Astrocyte of the spinal cord (primary cell): ENCODE data around the gene PISD.
A peak's percentile ranks its signal among the peaks of the same experiment; 100 is the strongest.
"Not testable (repeated sequence)": the region's sequence is repeated elsewhere in the genome, so short reads cannot be mapped to it uniquely, and the experiment has no call there.

Experiments
- DNase-seq: peaks from one replicate; pipeline ENCODE4 v3.0.0; 2011; ENCODE audit warnings: low read depth, low spot score
- H3K4me3 ChIP-seq: 2 replicates; pipeline ENCODE4 v1.5.1; 2011; ENCODE audit warnings: low read depth, mild to moderate bottlenecking, low read length, moderate library complexity
- in situ Hi-C: cut with HindIII; loops from 2 replicates; pipeline ENCODE4 v1.10.0; 2017; ENCODE audit warnings: low sequenced_read_pairs
- TF ChIP-seq, protein P1 (sequence below): IDR thresholded peaks from 2 replicates; pipeline ENCODE4 v1.5.1; 2012; ENCODE audit warnings: low read depth, mild to moderate bottlenecking, low read length, inconsistent platforms

PISD gene

DNA sequence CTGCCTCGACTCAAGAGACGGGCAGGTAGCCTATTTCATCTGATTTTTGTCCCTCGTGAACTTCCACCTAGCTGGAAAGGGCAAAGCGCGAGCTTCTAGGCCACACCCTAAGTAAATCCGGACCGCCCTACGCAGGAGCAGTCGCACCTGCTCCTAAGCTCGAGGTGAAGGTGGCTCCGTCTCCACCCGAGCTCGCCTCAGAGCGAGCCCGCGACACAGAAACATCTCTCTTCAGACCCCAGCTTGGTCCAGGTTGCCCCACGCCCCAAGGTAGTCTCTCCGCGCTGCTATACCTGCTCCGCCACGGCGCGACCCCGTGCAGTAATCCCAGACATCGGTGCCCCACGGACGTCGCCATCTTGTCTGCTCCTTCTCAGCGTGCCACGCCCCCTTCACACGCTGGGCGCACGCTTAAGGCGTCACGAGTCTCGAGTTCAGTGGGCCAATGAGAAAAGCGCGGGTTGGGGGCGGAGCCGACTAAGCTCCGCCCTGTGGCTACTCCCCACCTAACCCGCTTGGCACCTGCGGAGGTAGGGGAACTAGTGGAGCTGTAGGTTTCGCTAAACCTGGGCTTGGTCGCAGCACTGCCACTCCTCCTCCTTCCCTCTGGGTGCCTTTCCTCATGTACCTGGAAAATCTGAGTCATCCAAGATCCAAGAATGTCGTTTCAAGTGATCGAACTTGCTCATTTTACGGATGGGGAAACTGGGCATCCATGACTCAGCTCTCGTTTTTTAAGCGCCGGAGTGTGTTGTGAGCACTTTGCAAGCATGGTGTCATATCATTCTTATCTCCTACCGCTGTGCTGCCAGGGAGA, at the start of gene PISD:
Gene PISD (minus strand): TSS at position 365 of the 817 bp plus-strand sequence. CDS start 7 bp downstream, at position 358.
- H3K4me3 ChIP-seq, result peak within 1 kb of the TSS; percentile 99
- in situ Hi-C loops, result no loop called here
- DNase-seq, result peak; percentile 96

DNA sequence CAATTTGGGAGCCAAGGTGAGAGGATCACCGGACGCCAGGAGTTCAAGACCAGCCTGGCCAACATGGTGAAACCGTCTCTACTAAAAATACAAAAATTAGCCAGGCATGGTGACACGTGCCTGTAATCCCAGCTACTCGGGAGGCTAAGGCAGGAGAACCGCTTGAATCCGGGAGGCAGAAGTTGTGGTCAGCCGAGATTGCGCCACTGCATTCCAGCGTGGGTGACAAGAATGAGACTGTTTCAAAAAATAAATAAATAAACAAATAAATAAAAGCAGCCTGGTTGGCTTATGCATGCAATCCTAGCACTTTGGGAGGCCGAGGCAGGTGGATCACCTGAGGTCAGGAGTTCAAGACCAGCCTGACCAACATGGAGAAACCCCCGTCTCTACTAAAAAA, 49.2 kb upstream of the PISD start:
- in situ Hi-C loops, H3K4me3 ChIP-seq, DNase-seq: not testable (repeated sequence)

More for the DNA sequence above, at the start of gene PISD:
- TF ChIP-seq, protein P1, sequence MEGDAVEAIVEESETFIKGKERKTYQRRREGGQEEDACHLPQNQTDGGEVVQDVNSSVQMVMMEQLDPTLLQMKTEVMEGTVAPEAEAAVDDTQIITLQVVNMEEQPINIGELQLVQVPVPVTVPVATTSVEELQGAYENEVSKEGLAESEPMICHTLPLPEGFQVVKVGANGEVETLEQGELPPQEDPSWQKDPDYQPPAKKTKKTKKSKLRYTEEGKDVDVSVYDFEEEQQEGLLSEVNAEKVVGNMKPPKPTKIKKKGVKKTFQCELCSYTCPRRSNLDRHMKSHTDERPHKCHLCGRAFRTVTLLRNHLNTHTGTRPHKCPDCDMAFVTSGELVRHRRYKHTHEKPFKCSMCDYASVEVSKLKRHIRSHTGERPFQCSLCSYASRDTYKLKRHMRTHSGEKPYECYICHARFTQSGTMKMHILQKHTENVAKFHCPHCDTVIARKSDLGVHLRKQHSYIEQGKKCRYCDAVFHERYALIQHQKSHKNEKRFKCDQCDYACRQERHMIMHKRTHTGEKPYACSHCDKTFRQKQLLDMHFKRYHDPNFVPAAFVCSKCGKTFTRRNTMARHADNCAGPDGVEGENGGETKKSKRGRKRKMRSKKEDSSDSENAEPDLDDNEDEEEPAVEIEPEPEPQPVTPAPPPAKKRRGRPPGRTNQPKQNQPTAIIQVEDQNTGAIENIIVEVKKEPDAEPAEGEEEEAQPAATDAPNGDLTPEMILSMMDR, result no peak

DNA sequence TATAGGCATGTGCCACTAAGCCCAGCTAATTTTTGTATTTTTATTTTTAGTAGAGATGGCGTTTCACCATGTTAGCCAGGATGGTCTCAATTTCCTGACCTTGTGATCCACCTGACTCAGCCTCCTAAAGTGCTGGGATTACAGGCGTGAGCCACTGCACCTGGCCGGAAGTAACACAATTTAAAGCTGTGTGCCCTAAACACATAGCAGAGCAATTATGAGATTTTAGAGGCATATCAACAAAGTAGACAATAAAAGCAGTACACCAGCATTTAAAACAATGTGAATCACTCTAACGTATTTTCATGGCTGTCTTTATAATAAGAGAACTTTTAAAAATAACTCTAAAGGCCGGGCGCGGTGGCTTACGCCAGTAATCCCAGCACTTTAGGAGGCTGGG, 45.5 kb upstream of the PISD start:
- TF ChIP-seq, protein P1, result no peak
- in situ Hi-C loops, result no loop called here
- DNase-seq, result no peak
- H3K4me3 ChIP-seq, result no peak overlapping the region

DNA sequence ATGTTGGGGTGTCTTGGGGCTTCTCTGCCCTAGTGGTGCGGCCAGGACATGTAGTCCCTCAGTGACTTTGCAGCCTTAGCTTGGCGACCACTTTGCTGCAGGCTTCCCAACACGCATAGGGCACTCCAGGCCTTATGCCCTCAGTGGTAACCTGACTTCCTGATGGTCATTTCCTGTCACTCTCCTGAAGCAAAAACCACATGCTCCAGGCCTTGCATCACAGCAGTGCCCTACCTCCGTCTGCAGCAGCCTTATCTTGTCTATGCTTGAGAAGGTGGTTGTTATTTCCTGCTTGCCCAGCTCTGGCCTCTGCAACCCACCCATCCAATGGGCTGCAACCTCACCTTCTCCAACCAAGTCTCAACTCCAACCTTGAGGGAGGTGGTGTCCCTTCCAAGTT, 33.4 kb upstream of the PISD start:
- no peak overlapping the region for H3K4me3 ChIP-seq
- in situ Hi-C loops, result no loop called here
- DNase-seq, result no peak
- TF ChIP-seq, protein P1, result no peak

DNA sequence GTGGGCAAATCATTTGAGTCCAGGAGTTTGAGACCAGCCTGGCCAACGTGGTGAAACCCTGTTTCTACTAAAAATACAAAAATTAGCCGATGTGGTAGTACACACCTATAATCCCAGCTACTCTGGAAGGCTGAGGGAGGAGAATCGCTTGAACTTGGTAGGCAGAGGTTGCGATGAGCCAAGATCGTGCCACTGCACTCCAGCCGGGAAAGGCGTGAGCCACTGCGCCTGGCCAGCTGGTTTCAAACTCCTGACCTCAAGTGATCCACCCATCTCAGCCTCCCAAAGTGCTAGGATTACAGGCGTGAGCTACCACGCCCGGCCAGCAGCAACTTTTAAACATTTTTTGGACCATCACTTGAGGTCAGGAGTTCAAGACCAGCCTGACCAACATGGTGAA, 32.0 kb upstream of the PISD start:
- in situ Hi-C loops, DNase-seq: not testable (repeated sequence)

DNA sequence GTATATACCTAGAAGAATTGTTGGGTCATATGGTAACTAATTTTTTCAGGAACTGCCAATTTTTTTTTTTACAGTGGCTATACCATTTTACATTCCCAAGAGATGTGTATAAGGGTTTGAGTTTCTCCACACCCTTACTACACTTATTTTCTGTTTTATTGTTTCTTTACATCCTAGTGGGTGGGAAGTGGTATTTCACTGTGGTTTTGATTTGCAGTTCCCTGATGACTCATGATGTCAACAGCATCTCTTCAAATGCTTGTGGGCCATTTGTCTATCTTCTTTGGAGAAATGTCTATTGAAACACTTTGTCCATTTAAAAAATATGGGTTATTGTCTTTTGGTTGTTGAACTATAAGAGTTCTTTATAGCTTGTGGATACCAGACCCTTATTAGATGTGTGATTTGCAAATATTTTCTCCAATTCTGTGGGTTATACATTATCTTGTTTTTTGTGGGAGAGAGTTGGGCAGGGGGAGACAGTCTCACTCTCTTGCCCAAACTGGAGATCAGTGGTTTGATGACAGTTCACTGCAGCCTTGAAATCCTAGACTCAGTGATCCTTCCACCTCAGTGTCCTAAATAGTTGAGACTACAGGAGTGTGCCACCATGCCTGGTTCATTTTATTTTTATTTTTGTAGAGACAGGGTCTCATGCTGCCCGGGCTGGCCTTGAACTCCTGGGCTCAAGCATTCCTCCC, 30.3 kb upstream of the PISD start:
- in situ Hi-C loops, result no loop called here
- H3K4me3 ChIP-seq, result no peak overlapping the region
- TF ChIP-seq, protein P1, result no peak
- peak; percentile 50 for DNase-seq

More for the DNA sequence above, 32.0 kb upstream of the PISD start:
- H3K4me3 ChIP-seq, result not testable (repeated sequence)

DNA sequence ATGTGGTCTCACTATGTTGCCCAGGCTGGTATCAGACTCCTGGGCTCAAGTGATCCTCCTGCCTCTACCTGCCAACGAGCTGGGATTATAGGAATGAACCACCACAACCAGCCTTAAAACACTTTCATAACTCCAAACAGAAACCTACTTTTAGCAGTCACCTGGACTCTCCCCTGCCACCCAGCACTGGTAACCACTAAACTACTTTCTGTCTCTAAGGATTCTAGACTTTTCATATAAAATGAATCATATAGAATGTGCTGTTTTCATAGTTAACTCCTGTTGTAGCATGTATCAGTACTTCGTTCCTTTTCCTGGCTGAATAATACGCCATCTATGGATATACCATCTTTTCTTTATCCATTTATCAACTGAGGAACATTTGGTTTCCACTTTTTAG, 29.4 kb upstream of the PISD start:
- in situ Hi-C loops, result no loop called here
- H3K4me3 ChIP-seq, result no peak overlapping the region
- TF ChIP-seq, protein P1, result no peak
- DNase-seq, result no peak
